VCaP (cell line): ENCODE data around the gene ANO10.

Experiments
- H3K27ac ChIP-seq: fragments of 450-650 bp; 2 replicates; pipeline ENCODE4 v1.5.1; 2017
- CTCF ChIP-seq: fragments of 450-650 bp; conservative IDR thresholded peaks from 2 replicates; pipeline ENCODE4 v1.5.1; 2017; ENCODE audit warnings: mild to moderate bottlenecking, moderate library complexity

ANO10 gene

GRCh38 chr3:43632986-43633385 lies 11.2 kb upstream of the ANO10 start:
- TF ChIP-seq CTCF, result no peak
- no peak overlapping the region for H3K27ac ChIP-seq

- H3K27ac ChIP-seq, result no peak overlapping the region
- no peak for TF ChIP-seq CTCF
Observed at GRCh38 chr3:43632269-43632733, 10.5 kb upstream of the ANO10 start.

GRCh38 chr3:43629741-43630140 lies 7.9 kb upstream of the ANO10 start:
- H3K27ac ChIP-seq, result no peak overlapping the region
- no peak for TF ChIP-seq CTCF

GRCh38 chr3:43629257-43629656 lies 7.4 kb upstream of the ANO10 start:
- no peak for TF ChIP-seq CTCF
- no peak overlapping the region for H3K27ac ChIP-seq

GRCh38 chr3:43627360-43627759 lies 5.5 kb upstream of the ANO10 start:
- TF ChIP-seq CTCF, result no peak
- no peak overlapping the region for H3K27ac ChIP-seq

- H3K27ac ChIP-seq, result no peak overlapping the region
- no peak for TF ChIP-seq CTCF
Observed at GRCh38 chr3:43624619-43625305, 3.0 kb upstream of the ANO10 start.

- no peak for TF ChIP-seq CTCF
- H3K27ac ChIP-seq, result peak overlapping the region; percentile 79
Observed at GRCh38 chr3:43620831-43621655, 768 bp downstream of the ANO10 start.
